GM21737 (cell line): ENCODE measurements around the gene FAM20A.
"Not testable (repeated sequence)": the region's sequence is repeated elsewhere in the genome, so short reads cannot be mapped to it uniquely, and the experiment has no call there.

Experiments
- ATAC-seq: cut with Tn5 transposase; IDR thresholded peaks from one replicate; pipeline ENCODE4 v1.9.1; 2021; ENCODE audit warnings: mild to moderate bottlenecking, moderate library complexity; ENCODE audit not compliant: unreplicated experiment

FAM20A gene

DNA sequence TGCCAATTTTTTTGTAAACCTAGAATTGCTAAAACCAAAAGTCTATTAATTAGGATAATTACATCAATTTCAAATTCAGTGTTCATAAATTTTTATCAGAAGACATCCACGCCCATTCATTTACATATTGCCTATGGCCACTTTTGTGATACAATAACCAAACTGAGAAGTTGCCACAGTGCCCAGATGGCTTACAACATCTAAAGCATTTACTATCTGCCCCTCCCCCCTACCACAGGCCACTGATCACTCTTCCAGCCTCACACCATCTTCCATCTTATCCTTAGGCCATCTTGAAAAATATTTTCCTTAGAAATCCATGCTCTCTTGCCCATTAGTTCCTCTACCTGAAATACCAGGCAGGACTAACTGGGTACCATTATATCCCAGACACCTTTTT, 95.2 kb downstream of the FAM20A start:
- no peak for ATAC-seq

DNA sequence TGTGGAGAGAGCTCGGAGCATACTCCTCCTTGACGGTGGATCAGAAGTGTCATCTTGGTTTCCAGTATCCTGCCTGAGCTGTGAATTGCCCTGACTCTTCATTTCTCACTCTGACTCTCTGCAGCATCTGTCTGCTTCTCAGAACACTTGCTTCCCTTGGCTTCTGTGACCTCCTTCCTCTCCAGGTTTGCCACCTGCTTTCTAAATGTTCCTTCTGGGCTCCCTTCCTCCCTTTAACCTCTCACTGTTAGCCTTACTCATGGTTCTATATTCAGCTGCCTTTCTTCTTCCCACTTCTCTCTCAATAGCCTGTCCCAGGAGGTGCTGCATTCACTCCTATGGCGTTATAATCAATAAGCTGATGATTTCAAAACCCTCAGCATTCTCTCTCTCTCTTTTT, 100.1 kb downstream of the FAM20A start:
- ATAC-seq = no peak

DNA sequence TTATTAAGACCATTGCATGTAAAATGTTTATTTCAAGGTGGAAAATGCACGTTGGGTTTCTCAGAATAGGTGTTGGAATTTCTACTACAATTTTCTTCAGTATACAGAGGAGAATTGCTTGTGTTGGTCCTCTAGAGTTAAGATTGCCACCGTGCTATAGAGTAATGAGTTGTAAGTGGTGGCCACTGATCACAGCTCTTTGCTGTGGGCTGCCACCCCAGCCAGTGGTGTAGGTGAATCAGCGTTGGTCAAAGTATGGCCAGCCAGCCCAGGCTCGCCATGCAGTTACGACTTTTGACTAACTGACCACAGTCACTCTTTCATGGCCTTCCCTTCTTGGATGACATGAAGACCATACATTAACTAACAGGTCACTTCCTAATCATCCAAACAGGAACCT, 101.6 kb downstream of the FAM20A start:
- ATAC-seq = no peak

DNA sequence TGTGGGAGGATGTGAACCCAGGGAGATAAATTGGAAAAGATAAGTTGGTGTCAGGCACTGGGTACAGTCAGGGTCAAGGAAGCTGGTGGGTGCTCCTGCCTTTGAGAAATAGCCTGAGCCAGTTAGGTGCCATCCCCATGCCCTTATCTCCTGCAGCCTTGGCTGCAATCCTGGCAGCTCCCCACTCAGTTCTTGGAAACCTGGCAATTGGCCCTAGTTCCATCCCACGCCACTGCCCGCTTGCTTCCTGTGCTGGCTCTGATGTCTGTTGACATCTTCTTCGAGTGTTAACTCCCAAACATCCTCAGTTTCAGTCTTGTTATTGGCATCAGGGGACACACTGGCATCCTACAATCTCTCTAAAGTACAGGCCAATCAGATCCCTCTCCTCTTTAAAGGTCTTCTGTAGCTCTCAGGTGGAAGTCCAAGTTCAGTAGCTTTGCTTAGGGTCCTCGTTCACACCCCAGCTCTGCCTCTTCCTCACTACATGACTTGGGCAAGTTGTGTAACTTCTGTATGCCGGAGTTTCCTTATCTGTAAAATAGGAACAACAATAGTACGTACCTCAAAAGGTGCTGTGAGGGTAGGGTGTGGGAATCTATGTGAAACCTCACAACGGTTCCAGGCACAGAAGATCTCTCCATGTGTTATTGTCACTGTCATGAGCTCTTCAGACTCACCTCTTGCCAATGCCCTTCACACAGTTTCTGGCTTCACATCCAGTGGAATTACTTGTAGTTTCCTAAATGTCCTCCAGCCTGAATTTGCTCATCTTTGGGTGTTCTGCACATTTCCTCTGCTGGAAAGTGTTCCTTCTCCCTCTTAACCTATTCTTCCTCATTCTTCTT, 102.5 kb downstream of the FAM20A start:
- peak; percentile 25 for ATAC-seq

DNA sequence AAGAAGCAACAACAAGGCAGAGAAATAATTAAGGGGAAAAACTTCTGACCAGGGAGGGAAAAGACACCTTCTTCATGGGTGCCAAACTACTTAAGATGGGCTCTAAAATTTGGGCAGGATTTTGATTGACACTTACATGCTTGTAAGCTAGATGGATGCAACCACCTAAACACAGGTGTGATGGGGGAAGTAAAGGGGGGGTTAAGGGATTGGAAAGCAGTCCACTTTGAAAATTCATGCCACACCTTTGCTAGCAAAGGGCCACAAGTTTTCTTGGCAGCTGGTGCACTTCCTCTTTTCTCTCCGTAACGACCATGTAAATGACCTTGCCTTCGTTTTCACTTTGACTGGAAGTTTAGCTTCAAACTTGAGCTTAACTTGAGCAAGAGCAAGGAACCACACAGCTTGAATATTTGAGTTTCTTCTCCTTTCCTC, 103.3 kb downstream of the FAM20A start:
- ATAC-seq = peak; percentile 95

DNA sequence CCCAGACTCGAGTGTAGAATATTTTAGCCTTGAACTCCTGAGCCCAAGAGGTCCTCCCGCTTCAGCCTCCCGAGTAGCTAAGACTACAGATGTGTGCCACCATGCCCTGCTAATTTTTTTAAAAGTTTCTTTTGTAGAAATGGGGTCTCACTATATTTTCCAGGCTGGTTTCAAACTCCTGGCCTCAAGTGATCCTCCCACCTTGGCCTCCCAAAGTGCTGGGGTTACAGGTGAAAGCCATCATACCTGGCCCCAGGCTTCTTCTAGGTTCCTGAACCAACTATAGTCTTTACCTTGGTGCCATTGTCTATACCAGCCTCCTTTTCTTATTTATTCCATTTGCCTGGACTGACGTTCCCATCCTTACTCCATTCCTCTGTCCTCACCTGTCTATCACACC, 106.1 kb downstream of the FAM20A start:
- no peak for ATAC-seq

DNA sequence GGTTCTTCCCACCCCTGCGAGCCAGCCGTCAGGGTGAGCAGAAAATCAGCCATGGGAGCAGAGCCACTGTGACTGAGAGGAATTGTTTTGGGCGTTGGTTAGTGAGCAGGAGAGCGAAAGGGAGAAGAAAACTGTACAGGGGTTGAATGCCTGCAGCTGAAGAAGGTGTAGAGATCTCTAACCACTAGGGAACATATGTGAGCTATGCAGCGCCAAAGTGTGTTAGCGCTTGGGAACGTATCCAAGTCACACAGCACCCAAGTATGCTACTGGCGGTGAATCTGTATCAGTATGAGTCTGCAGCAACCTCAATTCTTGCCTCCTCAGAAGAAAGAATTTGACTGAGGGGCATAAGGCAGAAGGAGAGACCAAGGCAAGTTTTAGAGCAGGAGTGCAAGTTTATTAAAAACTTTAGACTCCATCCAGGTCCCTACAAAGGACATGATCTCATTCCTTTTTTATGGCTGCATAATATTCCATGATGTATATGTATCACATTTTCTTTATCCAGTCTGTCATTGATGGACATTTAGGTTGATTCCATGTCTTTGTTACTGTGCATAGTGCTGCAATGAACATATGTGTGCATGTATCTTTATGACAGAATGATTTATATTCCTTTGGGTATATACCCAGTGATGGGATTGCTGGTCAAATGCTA, 108.6 kb downstream of the FAM20A start:
- ATAC-seq = not testable (repeated sequence)

DNA sequence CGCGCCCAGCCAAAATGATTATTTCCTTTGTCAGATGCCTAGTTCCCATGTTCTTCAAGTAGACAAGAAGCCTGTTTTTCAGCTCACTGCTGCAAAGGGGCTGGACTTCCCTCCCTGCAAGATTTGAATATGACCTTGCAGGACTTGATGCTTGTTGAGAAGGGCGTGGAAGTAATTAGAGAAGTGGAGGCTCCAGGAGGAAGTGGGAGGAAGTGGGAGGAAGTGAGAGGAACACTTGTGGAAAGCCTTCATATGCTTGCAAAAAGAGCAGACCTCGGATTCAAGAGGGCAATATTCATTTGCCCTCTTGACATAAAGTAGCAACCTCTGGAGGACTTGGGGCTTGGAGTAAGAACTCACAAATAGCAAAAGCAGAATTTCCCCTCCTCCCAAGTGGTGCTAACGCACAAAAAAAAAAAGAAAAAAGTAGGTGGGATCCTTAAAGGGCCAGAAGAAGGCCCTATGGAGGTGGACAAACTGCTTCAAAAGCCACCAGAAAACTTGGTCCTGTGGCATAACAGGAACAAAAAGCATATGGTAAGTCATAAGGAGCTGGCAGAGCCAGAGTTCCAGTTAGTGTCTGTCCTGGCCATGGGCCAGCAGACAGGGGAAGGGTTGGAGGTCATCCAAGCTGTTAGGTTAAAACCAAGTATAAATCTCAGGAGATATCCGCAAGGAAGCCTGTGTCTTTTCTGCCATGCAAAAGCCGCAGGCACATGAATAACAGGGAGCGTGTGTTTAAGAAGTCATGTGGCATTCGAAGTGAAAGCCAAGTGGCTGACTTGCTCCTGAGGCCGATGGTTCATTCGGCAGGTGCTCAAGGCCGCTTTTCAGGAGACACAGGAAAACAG, 109.6 kb downstream of the FAM20A start:
- no peak for ATAC-seq

DNA sequence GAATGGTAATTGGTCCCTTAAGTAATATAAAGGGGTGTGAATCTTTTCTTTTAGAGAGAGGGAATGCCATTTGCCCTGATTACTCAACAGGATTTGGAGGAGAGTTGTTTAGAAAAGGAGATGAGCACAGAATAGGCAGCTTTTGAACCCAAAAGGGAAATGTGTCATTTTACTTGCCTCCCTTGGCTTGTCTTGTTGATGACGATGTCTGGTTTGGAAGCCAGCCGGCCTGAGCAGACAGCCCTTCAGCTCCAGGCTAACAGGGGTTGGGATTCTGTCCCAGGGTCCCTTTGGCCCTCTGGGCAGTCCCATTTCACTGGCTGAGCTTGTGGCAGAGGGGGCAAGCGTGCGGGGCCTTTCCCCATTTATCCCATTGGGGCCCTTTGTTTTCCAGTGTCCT, 111.2 kb downstream of the FAM20A start:
- ATAC-seq = no peak
